Uterus (tissue), 4 donors: Measurements from ENCODE around the gene ZFP36L2. TPM values are rescaled to one million over a fixed set of nuclear protein-coding genes. Genes with fewer than 3 reads are reported as not detected.

Experiments
- DNase-seq, 2 donors: peaks; one replicate each; pipeline ENCODE4 v3.0.0-alpha.2; 2019 to 2020
- H3K27ac ChIP-seq, 2 donors: fragments of 200-600 bp; sonication (generic); 1 replicate in 1 of 2; 2 replicates in 1 of 2; pipeline ENCODE4 v1.5.1; 2016 to 2018
- H3K27me3 ChIP-seq, 2 donors: fragments of 200-600 bp; sonication (generic); one replicate each; pipeline ENCODE4 v1.5.1; 2018 to 2019; ENCODE audit warnings: control low read depth in 1 of 2
- H3K36me3 ChIP-seq, 2 donors: fragments of 200-600 bp; sonication (generic); one replicate each; pipeline ENCODE4 v1.5.1; 2019; ENCODE audit warnings: control low read depth in 1 of 2
- H3K4me1 ChIP-seq, 2 donors: fragments of 200-600 bp; sonication (generic); one replicate each; pipeline ENCODE4 v1.5.1; 2018 to 2019; ENCODE audit warnings: control low read depth in 1 of 2
- H3K4me3 ChIP-seq, 2 donors: fragments of 200-600 bp; sonication (generic); 1 replicate in 1 of 2; 2 replicates in 1 of 2; pipeline ENCODE4 v1.5.1; 2018 to 2019; ENCODE audit warnings: mild to moderate bottlenecking in 1 of 2
- H3K9me3 ChIP-seq, 2 donors: fragments of 200-600 bp; sonication (generic); one replicate each; pipeline ENCODE4 v1.5.1; 2019; ENCODE audit warnings: control low read depth in 1 of 2
- POLR2A ChIP-seq, 2 donors: fragments of 450-650 bp; IDR thresholded peaks; one replicate each; pipeline ENCODE4 v1.6.1; 2016; ENCODE audit warnings: antibody characterized with exemption in 2 of 2, mild to moderate bottlenecking in 1 of 2, moderate library complexity in 1 of 2
- intact Hi-C: fragments of 100-400 bp; cut with DNase I; formaldehyde crosslinking; loops from one replicate; pipeline ENCODE4 v1.15.1; 2023; ENCODE audit warnings: low total_unique reads
- total RNA-seq, 4 donors: library from RNA; depleted of rRNA in 3 of 4; stranded (reverse); fragments of >200 nt in 3 of 4; gene quantifications; one replicate each; pipeline versions ENCODE4 v1.1.0 to v1.2.4, GENCODE V29; 2014 to 2023
- TF ChIP-seq, protein P1 (sequence below), 4 experiments: fragments of 200-600 bp in 2 of 4; fragments of 450-650 bp in 2 of 4; sonication (generic) in 2 of 4; IDR thresholded peaks; one replicate each; pipeline ENCODE4 v1.5.1; 2016 to 2019; ENCODE audit warnings: antibody characterized with exemption in 4 of 4, mild to moderate bottlenecking in 2 of 4, moderate library complexity in 1 of 4
- donor health status: DM: yes; HTN: yes; CAD: no.

The ZFP36L2 gene
- total RNA-seq, 4 donors from 2014 or later: 18.2 to 209 (median 67.2) TPM

DNA sequence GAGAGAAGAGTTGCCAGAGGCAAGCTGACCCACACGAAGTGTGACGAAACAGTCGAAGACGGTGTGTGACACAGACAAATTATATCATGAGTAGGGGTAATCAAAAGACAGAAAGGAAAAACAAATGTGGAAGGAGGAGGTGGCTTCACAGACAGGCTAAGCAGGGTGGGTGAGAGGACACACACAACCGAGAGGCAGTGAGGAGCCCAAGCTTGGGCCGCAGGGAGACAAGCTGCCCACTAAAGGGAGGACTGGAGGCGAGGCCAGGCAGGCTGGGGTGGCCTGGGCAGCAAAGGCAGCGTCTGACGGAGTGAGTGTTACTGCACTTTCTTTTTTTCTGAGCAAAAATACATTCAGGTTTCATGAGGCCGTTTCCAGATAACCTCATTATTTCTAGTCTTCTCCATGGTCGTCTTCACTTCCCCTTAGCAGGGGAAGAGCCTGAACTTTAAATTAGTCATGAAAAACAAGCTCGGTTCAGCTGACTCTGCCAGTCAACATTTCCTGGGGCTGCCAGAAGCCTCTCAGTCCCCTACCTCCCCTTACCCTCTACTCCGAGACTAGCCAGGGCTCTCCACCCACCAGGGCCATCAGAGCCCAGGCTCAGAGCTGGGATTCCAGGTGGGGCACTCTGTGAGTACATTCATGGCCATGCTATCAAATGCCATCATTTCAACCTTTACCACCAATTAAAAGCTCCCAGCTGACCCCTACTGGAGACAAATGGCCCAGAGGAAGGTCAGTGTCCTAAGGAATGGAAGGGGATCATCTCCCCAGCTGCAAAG, 13.8 kb upstream of the ZFP36L2 start:
- intact Hi-C loops: no loop called here
- no peak for DNase-seq
- no peaks in the 10 kb centered on the region for H3K36me3 ChIP-seq
- H3K27ac ChIP-seq: peak overlapping the region; percentile 29 to 77
- H3K27me3 ChIP-seq: no peaks in the 10 kb centered on the region
- H3K4me3 ChIP-seq: no peak overlapping the region
- no peaks in the 10 kb centered on the region for H3K9me3 ChIP-seq
- TF ChIP-seq, protein P1, sequence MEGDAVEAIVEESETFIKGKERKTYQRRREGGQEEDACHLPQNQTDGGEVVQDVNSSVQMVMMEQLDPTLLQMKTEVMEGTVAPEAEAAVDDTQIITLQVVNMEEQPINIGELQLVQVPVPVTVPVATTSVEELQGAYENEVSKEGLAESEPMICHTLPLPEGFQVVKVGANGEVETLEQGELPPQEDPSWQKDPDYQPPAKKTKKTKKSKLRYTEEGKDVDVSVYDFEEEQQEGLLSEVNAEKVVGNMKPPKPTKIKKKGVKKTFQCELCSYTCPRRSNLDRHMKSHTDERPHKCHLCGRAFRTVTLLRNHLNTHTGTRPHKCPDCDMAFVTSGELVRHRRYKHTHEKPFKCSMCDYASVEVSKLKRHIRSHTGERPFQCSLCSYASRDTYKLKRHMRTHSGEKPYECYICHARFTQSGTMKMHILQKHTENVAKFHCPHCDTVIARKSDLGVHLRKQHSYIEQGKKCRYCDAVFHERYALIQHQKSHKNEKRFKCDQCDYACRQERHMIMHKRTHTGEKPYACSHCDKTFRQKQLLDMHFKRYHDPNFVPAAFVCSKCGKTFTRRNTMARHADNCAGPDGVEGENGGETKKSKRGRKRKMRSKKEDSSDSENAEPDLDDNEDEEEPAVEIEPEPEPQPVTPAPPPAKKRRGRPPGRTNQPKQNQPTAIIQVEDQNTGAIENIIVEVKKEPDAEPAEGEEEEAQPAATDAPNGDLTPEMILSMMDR (IDR thresholded peaks at IDR 0.05): peak in 1 of 4 experiments; percentile 12
- TF ChIP-seq POLR2A (IDR thresholded peaks at IDR 0.05): no peak
- no peaks in the 10 kb centered on the region for H3K4me1 ChIP-seq

DNA sequence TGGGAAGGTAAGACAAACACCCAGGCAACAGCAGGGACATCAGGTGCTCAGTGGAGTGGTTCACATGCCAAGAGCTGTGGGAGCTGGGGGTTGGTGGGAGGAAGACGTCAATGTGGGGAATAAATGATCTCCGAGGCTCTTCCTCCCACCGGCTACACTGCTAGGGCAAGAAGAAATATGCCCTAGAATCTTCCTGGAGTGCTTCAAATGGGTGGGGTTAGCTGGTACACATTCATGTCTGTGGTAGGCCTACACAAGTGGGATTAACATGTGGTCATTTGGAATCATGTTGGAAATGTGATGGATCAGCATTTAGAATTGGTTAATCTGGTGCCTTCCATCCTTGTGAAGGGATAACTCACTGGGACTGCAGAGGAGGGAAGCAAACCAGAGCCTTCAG, 12.4 kb upstream of the ZFP36L2 start:
- Histone ChIP-seq H3K27ac (peak overlapping the region; percentile 52 to 77), H3K36me3 (no peaks in the 10 kb centered on the region), H3K9me3 (no peaks in the 10 kb centered on the region), H3K4me3 (no peak overlapping the region), H3K4me1 (no peaks in the 10 kb centered on the region), H3K27me3 (no peaks in the 10 kb centered on the region)
- intact Hi-C loops: no loop called here
- DNase-seq: no peak
- TF ChIP-seq POLR2A (IDR thresholded peaks at IDR 0.05): no peak
- TF ChIP-seq, protein P1 (IDR thresholded peaks at IDR 0.05): no peak

DNA sequence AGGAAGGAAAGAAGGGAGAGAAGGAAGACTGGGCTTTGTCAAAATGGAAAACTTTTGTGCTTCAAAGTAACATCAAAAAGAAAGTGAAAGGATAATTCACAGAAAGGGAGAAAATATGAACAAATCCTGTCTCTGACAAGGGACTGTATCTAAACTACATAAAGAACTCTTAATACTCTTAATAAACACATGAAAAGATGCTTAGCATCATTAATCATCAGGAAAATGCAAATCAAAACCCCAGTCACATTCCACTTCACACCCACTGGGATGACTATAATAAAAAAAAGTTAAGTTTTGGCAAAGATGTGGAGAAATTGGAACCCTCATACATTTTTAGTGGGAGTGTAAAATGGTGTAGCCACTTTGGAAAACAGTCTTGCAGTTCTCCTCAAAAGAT, 11.8 kb upstream of the ZFP36L2 start:
- TF ChIP-seq, protein P1 (IDR thresholded peaks at IDR 0.05): no peak
- TF ChIP-seq POLR2A (IDR thresholded peaks at IDR 0.05): no peak
- Histone ChIP-seq H3K4me3 (no peak overlapping the region), H3K27me3 (no peaks in the 10 kb centered on the region), H3K36me3 (no peaks in the 10 kb centered on the region), H3K27ac (peak overlapping the region; percentile 52 to 77), H3K9me3 (no peaks in the 10 kb centered on the region), H3K4me1 (no peaks in the 10 kb centered on the region)
- no peak for DNase-seq
- intact Hi-C loops: no loop called here

DNA sequence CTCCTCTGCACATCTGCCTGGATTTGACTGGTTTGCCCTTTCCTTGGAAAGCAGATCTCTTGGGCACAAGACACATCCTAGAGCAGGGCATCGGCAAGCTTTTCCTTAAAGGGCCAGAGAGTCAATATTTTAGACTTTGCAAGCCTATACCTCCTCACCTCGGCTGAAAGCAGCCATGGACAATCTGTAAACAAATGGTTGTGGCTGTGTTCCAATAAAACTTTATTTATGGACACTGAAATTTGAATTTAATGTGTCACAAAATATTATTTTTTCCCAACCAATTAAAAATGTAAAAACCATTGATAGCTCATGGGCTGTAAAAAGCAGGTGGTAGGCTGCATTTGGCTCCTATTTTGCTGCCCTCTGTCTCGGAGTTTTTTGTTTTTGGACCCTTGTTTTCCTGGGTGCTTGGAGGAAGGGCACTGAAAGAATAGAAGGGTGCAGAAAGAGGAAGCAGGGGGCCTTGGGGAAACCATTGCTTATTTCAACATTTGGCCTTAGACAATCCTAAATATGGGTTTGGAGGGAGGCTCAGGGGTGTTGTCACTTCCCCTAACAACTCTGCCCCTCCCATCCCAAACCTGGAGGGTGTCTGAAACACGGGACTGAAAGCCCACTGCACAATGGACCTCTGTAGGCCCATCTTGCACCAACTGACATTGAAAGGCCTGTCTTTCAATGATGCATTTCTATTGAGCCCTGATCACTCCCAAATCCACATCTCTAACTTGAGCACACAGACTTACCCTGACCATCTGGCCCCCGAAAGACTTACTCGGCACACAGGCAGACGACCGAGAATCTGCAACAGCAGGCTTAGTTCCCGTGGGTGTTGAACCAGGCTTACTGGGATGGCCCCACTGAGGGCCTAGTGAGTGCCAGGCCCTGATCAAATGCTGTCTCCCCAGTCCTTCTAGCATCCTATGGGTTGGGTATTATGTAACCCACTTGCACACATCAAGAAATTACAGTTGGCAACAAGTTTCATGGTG, 7.1 kb upstream of the ZFP36L2 start:
- TF ChIP-seq, protein P1 (IDR thresholded peaks at IDR 0.05): no peak
- no peak for TF ChIP-seq POLR2A (IDR thresholded peaks at IDR 0.05)
- Histone ChIP-seq H3K9me3 (no peaks in the 10 kb centered on the region), H3K27ac (no peak overlapping the region), H3K4me3 (no peak overlapping the region), H3K4me1 (peaks cover 0 to 7% of the 10 kb centered on the region in 2 donors), H3K27me3 (no peaks in the 10 kb centered on the region), H3K36me3 (no peaks in the 10 kb centered on the region)
- no peak for DNase-seq
- intact Hi-C loops: no loop called here
